Fibroblast of lung (primary cell): ENCODE measurements around the gene LANCL2.

Experiments
- EZH2 ChIP-seq: IDR thresholded peaks from 2 replicates; pipeline ENCODE4 v1.5.1; 2012; ENCODE audit warnings: low read length, control low read depth, mild to moderate bottlenecking; ENCODE audit errors: missing control alignments
- TF ChIP-seq, protein P1 (sequence below), 2 donors: IDR thresholded peaks in 1 of 2; conservative IDR thresholded peaks in 1 of 2; 1 replicate in 1 of 2; 2 replicates in 1 of 2; pipeline ENCODE4 v1.5.1; 2011 to 2012; ENCODE audit warnings: low read length in 2 of 2, control low read depth in 1 of 2, inconsistent platforms in 1 of 2, low read depth in 1 of 2, mild to moderate bottlenecking in 1 of 2

DNA sequence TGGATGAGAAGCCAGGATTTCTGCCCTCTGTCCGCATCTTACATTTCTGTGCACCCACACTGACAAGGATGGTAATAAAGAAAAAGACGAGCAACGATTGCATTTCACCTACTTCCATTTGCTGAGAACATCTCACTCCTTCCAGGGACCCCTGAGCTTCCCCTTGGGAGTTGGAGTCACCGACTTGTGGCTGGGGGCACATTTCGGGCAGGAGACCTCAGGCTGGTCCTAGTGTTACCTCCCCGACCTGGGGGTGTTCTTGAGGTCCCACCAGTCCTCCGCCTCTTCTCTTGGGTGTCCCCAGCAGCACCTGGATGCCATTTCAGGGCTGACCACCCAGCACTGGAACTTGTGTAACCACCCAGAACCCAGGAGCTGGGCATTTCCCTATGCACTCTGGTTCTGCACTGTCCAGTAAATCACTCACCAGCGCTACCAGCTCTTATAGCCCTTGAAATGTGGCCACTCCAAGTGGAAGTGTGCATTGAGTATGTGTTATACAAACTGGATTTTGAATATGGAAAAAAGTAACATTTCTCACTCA is 84.9 kb downstream of the LANCL2 start:
- TF ChIP-seq, protein P1, sequence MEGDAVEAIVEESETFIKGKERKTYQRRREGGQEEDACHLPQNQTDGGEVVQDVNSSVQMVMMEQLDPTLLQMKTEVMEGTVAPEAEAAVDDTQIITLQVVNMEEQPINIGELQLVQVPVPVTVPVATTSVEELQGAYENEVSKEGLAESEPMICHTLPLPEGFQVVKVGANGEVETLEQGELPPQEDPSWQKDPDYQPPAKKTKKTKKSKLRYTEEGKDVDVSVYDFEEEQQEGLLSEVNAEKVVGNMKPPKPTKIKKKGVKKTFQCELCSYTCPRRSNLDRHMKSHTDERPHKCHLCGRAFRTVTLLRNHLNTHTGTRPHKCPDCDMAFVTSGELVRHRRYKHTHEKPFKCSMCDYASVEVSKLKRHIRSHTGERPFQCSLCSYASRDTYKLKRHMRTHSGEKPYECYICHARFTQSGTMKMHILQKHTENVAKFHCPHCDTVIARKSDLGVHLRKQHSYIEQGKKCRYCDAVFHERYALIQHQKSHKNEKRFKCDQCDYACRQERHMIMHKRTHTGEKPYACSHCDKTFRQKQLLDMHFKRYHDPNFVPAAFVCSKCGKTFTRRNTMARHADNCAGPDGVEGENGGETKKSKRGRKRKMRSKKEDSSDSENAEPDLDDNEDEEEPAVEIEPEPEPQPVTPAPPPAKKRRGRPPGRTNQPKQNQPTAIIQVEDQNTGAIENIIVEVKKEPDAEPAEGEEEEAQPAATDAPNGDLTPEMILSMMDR (conservative IDR thresholded peaks at IDR 0.05 in 1 of 2, IDR thresholded peaks at IDR 0.05 in 1 of 2; ENCODE audit: low read depth in 1 of 2, low read length in 2 of 2), result no peak
- no peak for TF ChIP-seq EZH2
